ENCODE results near the gene ANKRD13B. TPM values are rescaled to one million over a fixed set of nuclear protein-coding genes. Genes with fewer than 3 reads are reported as not detected.
A peak's percentile ranks its signal among the peaks of the same experiment; 100 is the strongest.

The ANKRD13B gene
- total RNA-seq, 2 donors from 2014 or later = 8.1 to 10.5 TPM

DNA sequence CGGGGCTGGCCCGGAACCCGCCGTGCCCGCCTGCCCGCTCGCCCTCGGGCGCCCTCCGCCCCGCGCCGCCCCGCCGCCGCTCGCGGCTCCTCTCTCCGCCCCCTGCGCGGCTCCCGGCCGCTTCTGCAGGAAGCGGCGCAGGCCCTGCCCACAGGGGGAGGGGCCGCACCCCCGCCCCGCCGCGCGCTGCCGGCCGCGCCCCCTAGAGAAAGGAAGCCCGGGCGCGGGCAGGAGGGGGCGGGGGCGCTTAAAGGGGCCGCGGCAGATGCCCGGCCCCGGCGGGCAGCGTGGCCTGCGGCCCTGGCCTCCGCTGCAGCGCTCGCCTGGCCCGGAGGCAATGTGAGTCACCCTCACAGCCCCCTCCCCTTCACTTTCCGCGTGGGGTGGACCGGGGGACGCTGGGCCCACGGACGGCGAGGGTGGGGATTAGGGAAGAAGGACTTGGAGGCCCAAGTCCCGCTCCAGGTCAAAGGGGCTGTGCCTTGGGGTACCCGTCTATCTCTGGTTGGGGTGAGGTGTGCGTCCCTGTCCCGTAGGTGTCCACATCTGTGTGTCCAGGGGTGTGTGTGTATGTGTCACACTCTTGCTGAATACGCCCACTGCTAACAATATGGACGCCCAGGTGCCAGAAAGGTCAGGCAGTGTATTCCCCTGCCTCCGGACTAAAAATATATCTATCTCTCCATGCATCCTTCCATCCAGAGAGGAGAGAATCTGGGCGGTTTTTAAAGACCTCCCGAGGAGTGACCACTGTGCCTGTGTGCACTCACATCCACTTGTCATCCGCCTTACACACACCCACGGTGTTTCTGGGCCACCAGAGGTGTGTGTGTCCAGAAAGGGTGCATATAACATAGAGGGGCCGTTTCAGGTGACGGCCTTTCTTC, 3.2 kb upstream of the ANKRD13B start, which contains the start of gene GIT1:
Gene GIT1, minus strand, starts transcription at position 125 of the 887 bp plus-strand sequence. CDS start 270 bp downstream, outside the sequence.
- ATAC-seq = peak; percentile 69 to 79
- intact Hi-C loops (cut with DNase I) = no loop called here

DNA sequence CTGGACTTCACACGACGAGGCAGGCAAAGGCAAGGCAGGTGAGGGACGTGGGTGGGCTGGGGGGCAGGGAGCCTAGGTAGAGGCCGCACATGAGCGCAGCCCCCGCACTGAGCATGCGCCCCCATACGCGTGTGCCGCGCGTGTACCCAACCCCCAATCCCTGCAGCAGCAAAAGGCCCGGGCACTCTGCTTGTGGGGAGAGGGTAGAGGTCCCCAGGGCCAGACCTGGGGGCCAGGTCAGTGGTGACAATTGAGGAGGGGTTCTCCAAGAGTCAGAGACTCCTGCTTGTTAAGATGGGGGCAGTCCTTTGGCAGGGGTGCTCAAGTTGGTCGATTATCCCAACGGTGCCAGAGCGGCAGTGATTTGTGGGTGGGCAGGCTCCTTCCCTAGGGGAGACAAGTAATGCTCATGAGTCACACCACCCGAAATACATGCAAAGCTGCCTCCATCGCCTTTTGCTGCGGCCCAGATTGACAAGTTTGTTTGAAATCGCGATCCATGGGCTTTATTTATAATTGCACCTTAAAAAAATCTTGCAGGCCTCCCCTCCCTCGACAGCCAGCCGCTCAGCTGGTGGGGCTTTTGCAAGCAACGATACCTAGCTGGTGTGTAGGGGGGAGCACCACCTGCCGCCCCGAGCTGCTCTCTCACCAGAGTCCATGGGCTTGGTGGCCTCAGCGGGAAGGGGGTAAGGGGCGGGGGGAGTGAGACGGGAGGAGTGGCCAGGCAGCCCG, 2.4 kb upstream of the ANKRD13B start:
- peak in 1 of 2 donors; percentile 5 for ATAC-seq
- intact Hi-C loops (cut with DNase I) = no loop called here
- DNase-seq = peak; percentile 46

More for the DNA sequence above, 3.2 kb upstream of the ANKRD13B start, which contains the start of gene GIT1:
- DNase-seq = peak; percentile 89

DNA sequence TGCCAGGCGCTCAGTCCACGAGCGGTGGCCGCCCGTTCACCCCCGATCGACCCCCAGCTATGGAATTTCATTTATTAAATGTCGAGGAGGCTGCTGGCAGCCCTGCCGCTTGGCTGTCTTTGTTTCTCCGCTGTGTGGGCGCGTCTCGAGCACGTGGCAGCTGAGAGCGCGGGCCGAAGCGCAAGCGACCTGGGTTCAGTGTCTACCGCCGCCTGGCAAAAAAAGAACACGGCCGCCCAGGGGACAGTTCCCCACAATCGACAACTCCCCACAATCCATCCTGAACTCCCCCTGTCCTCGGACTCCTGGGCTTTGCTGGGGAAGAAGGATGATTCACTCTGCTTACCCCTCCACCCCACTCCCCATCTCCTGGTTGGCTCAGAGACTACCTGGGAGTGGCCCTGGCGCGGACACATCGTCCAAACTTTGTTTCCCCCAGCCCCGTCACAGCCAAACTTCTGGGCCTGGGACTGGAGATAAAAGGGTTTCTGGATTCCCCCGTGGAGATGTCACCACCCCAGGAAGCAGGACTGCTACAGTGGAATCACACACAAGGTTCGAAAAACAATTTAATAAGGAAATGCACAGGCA, 1.7 kb upstream of the ANKRD13B start:
- peak; percentile 61 for DNase-seq
- ATAC-seq = peak; percentile 0 to 53

GRCh38 chr17:29591737-29592608, 959 bp upstream of the ANKRD13B start:
- ATAC-seq (peak; percentile 74 to 76), DNase-seq (peak; percentile 91)
- intact Hi-C loops (cut with DNase I) = no loop called here

More for the DNA sequence above, 1.7 kb upstream of the ANKRD13B start:
- intact Hi-C loops (cut with DNase I) = no loop called here

DNA sequence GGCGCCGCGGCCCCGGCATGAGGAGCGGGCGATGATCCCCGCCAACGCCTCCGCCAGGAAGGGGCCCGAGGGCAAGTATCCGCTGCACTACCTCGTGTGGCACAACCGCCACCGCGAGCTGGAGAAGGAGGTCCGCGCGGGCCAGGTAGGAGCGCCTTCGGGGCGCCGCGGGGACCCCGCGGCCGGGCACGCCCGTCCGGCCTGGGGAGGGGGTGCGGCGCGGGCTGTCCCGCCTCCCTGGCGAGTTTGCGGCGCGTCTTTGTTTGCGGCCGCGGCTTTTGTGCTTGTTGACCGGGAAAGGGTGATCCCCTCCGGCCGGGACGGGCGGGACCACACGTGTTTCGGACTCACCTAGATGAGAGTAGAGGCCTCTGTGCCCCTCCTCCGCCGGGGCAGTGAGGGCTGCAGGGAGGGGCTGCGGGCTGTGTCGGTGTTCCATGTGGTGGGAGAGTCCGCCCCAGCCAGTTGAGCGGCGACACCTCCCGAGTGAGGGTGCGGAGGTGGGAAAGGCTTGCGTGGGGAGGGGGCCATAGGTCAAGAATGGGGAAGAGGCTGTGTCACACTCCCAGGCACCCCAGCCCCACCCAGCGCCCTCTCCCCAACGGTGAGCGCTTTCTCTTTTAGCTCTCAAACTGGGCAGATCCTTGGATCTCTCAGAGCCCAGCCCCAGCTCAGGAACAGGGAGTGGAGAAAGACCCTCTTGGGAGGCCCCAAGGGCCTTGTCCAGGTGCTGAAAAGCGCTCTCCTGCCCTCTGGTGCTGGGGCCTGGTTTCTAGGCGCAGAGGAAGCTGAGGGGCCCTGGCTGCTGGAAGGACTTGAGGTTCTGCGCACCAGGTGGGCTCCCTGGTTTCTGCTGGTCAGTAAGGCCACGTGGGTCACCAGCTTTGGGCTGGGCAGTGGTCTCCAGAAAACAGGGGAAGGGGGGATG, 923 bp downstream of the ANKRD13B start:
- DNase-seq = peak; percentile 31
- intact Hi-C loops (cut with DNase I) = no loop called here
- no peak for ATAC-seq

- ATAC-seq (no peak), DNase-seq (no peak)
- intact Hi-C loops (cut with DNase I) = no loop called here
These were observed 1.7 kb downstream of the ANKRD13B start for GRCh38 chr17:29594519-29595090.

DNA sequence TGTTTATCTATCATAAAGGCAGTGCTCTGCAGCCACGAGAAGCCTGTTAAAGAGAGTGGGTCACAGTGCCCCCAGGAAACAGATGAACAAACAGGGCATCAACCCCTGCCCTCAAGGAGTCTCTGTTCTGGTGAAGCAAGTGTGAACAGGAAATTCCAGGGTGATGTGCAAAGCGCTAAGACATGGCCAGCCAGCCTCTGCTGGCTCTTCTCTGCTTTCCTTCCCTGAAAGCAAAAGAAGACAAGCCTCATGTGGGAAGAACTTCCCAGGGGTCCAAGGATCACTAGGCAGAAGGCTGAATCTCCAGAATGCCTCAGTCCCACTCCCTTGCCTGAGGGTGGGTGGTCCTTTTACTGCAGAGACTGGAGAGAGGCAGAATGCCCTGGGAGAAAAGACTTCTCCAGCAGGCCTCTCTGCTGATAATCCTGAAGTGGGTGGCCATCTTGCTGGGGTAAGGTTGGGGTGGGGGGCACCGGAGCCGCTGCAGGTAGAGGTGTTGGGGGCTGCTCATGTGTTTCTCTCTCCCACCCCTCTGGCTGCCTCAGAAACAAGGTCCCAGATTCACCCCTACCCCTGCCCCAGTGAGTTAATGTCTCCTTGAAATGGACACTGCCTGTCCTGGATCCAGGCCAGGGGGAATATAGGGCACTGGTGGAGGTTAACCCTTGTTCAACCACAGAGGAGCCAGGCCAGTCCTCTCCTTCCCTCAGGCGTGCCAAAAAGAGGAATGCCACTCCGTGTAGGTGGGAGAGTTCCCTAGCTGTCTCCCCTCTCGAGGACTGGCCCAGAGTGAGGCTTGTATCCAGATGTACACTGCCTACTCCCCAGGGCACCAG, 2.4 kb downstream of the ANKRD13B start:
- DNase-seq (no peak), ATAC-seq (no peak)
- intact Hi-C loops (cut with DNase I) = no loop called here

GRCh38 chr17:29595943-29596774, 3.2 kb downstream of the ANKRD13B start:
- DNase-seq (no peak), ATAC-seq (no peak)
- intact Hi-C loops (cut with DNase I) = no loop called here

DNA sequence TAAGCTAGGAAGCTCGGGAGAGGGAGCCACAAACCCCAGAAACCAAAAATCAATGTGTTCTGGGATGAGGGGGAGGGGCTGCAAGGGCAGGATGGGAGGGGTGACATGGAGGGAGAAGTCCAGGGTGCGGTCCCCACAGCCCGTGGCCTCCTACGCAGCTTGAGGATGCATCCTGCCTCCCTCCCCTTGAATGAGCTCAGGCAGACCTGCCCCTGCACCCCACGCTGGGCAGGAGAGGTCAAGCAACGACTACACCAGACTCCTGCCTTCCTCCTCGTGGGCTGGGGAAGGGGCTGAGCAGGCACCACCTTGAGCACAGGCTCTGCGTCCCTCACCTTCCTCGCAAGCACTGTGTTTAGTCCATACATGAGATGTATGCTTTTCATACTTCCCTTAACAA, 3.9 kb downstream of the ANKRD13B start:
- DNase-seq (peak; percentile 33), ATAC-seq (peak in 1 of 2 donors; percentile 19)
- intact Hi-C loops (cut with DNase I) = no loop called here

DNA sequence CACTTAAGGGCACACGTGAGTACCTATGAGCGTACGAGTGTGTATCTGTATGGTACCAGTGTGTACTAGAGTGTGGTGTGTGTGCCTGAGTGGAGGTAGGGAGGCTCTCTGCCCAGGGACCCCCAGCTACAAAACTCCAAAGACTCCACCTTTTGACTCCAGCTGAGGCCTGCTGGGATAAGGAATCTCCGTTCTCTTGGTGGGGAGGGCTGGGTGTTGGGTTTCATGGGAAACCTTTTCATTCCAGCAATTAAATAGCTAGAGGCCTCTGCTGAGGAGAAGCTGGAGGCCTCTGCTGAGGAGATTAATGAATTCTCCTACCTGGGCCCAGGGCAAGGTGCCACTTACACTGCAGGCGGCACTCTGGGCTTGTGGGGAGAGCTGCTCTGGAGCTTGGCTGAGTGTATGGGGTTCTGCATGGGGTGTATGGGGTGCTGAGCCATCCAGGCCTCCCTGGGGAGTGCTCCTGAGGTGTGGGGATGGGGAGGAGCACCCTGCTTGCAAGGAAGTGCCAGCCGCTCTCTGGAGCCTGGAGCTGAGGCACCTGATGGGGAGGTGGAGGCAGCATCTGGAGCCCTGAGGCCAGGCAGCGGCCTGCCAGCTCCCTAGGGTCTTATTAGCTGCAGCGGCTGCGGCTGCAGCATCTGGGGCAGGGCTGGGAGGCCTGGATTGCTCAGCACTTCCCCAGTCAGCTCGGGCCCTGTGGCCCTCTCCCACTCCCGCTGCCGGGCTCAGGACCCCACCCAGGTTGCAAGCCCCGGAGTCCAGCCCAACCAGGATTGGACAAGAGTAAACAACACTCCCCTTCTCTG, 4.6 kb downstream of the ANKRD13B start:
- no peak for DNase-seq
- intact Hi-C loops (cut with DNase I) = no loop called here
- no peak for ATAC-seq

- ATAC-seq (no peak), DNase-seq (peak; percentile 25)
- intact Hi-C loops (cut with DNase I) = no loop called here
These were observed 10.3 kb downstream of the ANKRD13B start for GRCh38 chr17:29603109-29603674.

- intact Hi-C loops (cut with DNase I) = no loop called here
- DNase-seq = no peak
- no peak for ATAC-seq
These were observed 14.7 kb downstream of the ANKRD13B start for GRCh38 chr17:29607557-29608195.

DNA sequence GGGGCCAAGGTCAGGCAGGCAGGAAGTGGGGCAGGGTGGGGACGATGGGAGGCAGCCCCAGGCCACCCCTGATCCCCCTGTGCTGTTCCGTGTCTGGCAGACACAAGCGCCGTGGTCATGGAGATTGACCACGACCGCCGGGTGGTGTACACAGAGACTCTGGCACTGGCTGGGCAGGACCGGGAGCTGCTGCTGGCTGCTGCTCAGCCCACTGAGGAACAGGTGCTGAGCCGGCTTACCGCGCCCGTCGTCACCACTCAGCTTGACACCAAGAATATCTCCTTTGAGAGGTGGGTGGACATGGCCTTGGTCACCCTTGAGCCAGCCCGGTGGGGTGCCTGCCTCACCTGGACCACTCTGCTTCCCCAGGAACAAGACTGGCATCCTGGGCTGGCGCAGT, 16.1 kb downstream of the ANKRD13B start:
- DNase-seq = no peak
- no peak for ATAC-seq
- intact Hi-C loops (cut with DNase I) = no loop called here

DNA sequence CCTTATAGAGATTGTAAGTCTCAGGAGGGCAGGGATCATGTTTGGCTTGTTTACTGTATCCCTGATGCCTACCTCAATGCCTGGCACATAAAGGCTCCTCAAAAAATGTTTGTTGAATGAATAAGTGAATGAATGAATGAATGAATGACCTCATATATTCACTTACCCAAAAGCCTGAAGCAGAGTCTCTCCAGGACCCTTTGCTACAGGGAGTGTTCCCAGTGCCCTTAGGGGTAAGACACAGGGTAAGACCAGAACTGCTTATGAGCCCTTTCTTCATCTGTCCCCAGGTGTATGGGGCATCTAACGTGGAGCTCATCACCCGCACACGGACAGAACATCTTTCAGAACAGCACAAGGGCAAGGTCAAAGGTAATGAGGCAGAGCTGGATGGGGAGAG, 17.5 kb downstream of the ANKRD13B start:
- intact Hi-C loops (cut with DNase I) = loop anchor here in 1 of 2 donors (10.0 kb wide), 1 partner anchor 314 kb away; no protein-coding TSS in a partner anchor
- ATAC-seq (no peak), DNase-seq (no peak)

All from left cardiac atrium (tissue), 4 donors.